Heart left ventricle (tissue), 16 donors: ENCODE measurements around the gene PURB. TPM values are rescaled to one million over a fixed set of nuclear protein-coding genes. Genes with fewer than 3 reads are reported as not detected.
"Not testable (repeated sequence)": the region's sequence is repeated elsewhere in the genome, so short reads cannot be mapped to it uniquely, and the experiment has no call there.

ENCODE experiments used
- ATAC-seq, 4 donors: fragments of 200-7000 bp; cut with Tn5 transposase; one replicate each; pipeline ENCODE4 v1.9.1; 2020 to 2022; ENCODE audit warnings: moderate library complexity in 4 of 4, mild to moderate bottlenecking in 3 of 4, moderate number of reproducible peaks in 1 of 4
- DNase-seq, 5 donors: peaks; one replicate each; pipeline ENCODE4 v3.0.0-alpha.2; 2020
- H3K27ac ChIP-seq, 12 donors: fragments of 200-600 bp; sonication (generic) in 4 of 12; one replicate each; pipeline versions ENCODE4 v1.5.0 to v1.8.0; 2016 to 2022; ENCODE audit warnings: mild to moderate bottlenecking in 2 of 12
- H3K27me3 ChIP-seq, 9 donors: fragments of 200-600 bp; sonication (generic) in 2 of 9; one replicate each; pipeline versions ENCODE4 v1.5.1 to v1.8.0; 2016 to 2022; ENCODE audit warnings: mild to moderate bottlenecking in 3 of 9
- H3K36me3 ChIP-seq, 9 donors: fragments of 200-600 bp; sonication (generic) in 2 of 9; one replicate each; pipeline versions ENCODE4 v1.5.0 to v1.8.0; 2018 to 2022; ENCODE audit warnings: mild to moderate bottlenecking in 2 of 9
- H3K4me1 ChIP-seq, 12 donors: fragments of 200-600 bp; sonication (generic) in 4 of 12; one replicate each; pipeline versions ENCODE4 v1.5.0 to v1.8.0; 2016 to 2022; ENCODE audit warnings: mild to moderate bottlenecking in 3 of 12
- H3K4me3 ChIP-seq, 12 donors: fragments of 200-600 bp; sonication (generic) in 4 of 12; one replicate each; pipeline versions ENCODE4 v1.5.0 to v1.8.0; 2017 to 2022; ENCODE audit warnings: mild to moderate bottlenecking in 9 of 12, moderate library complexity in 4 of 12
- H3K9me3 ChIP-seq, 12 donors: fragments of 200-600 bp; sonication (generic) in 4 of 12; one replicate each; pipeline versions ENCODE4 v1.5.0 to v1.8.0; 2016 to 2022; ENCODE audit warnings: mild to moderate bottlenecking in 1 of 12
- POLR2A ChIP-seq, 2 donors: fragments of 450-650 bp; IDR thresholded peaks; one replicate each; pipeline ENCODE4 v1.6.1; 2017; ENCODE audit warnings: antibody characterized with exemption in 2 of 2, mild to moderate bottlenecking in 2 of 2, moderate library complexity in 2 of 2
- WGBS, 4 donors: extraction: QIAGEN DNeasy Blood & Tissue Kit in 2 of 4; methylation state at CpG; one replicate each; pipeline versions ENCODE4 v1.1.5 to v1.1.7; 2013 to 2018; 5-methylcytosine and 5-hydroxymethylcytosine counted together
- intact Hi-C, 10 donors: fragments of 100-400 bp; cut with DNase I; formaldehyde crosslinking; loops; one replicate each; pipeline versions ENCODE4 v1.11.1 to v1.14.2; 2022
- polyA plus RNA-seq, 2 donors: library from polyadenylated mRNA; stranded (reverse); fragments of 200-250 nt; gene quantifications; one replicate each; pipeline ENCODE4 v1.2.3, GENCODE V29; 2013
- total RNA-seq, 9 donors: library from RNA; depleted of rRNA in 2 of 9; stranded (reverse); fragments of >200 nt in 2 of 9; fragmentation: NEBNext Ultra II Directional in 3 of 9; extraction: Animal tissue kit (Norgen Biotek cat#: 25700) in 3 of 9; gene quantifications; one replicate each; pipeline versions ENCODE4 v1.1.0 to v1.2.4, GENCODE V29; 2016 to 2023
- TF ChIP-seq, protein P1 (sequence below), 12 donors: fragments of 200-600 bp; sonication (generic) in 4 of 12; IDR thresholded peaks; one replicate each; pipeline versions ENCODE4 v1.5.0 to v1.8.0; 2018 to 2022; ENCODE audit warnings: antibody characterized with exemption in 12 of 12, mild to moderate bottlenecking in 5 of 12
- donor health status: ischemic (EF 13 %, LVEDD 7.1; RV severe dilation, severe dysfunction).
- donor health status: healthy with polysubstance abuse.
- donor health status: DM: no; HTN: yes; CAD: no.
- donor health status: DM: no; HTN: no; CAD: no.
- donor health status: ischemic (EF 25% LVEDD 6.9; RV normal size, moderate dysfunction).
- donor health status: ischemic (EF 25% LVEDD 5.7; RV mildly dilated, moderate dysfunction).
- donor health status: healthy.
- donor health status: DM: yes; HTN: yes; CAD: no.
- donor health status: ischemic (EF 35%, LVEDD 5.7; RV mildly dilated, moderate dysfunction).
- donor health status: nonischemic (EF 11% LVEDD 7.7; RV severe dilation, severe dysfunction).
- donor health status: DM: yes; HTN: yes; CAD: no.
- donor health status: PGD.
- donor health status: ischemic (EF 29% LVEDD 5.4; RV normal size, mild dysfunction).
- donor health status: nonischemic (EF 23%, LVEDD 6.1; RV moderate dilation, normal function).

The PURB gene
- total and polyA plus RNA-seq, 11 donors, result 5.5 to 19.4 (median 15.7) TPM

DNA sequence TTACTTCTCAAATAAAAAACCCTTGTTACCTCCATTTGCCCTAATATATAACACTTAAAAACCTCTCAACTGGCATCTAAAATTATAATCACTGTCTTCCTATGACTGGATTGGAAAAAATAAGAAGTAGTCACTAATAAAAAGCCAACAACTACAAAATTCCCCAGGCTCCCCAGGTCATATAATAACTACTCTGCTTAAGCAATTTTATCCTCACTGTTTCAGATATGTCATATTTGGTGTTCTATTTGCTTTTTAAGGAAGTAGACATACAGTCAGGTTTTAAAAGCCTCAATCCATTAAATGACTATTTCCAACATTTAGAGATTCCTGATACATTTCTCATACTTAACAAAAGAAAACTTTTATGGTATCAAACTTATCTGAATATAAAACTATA lies 39.9 kb downstream of the PURB start:
- peaks cover 0 to 30% (median 17%) of the 10 kb centered on the region in 9 donors for H3K36me3 ChIP-seq
- peaks cover 0 to 63% (median 45%) of the 10 kb centered on the region in 12 donors for H3K4me1 ChIP-seq
- DNase-seq, result no peak
- H3K9me3 ChIP-seq, result no peaks in the 10 kb centered on the region
- peak overlapping the region in 5 of 12 donors; percentile 0 to 82 (median 2) for H3K4me3 ChIP-seq
- H3K27me3 ChIP-seq, result no peaks in the 10 kb centered on the region
- TF ChIP-seq POLR2A (IDR thresholded peaks at IDR 0.05), result no peak
- TF ChIP-seq, protein P1, sequence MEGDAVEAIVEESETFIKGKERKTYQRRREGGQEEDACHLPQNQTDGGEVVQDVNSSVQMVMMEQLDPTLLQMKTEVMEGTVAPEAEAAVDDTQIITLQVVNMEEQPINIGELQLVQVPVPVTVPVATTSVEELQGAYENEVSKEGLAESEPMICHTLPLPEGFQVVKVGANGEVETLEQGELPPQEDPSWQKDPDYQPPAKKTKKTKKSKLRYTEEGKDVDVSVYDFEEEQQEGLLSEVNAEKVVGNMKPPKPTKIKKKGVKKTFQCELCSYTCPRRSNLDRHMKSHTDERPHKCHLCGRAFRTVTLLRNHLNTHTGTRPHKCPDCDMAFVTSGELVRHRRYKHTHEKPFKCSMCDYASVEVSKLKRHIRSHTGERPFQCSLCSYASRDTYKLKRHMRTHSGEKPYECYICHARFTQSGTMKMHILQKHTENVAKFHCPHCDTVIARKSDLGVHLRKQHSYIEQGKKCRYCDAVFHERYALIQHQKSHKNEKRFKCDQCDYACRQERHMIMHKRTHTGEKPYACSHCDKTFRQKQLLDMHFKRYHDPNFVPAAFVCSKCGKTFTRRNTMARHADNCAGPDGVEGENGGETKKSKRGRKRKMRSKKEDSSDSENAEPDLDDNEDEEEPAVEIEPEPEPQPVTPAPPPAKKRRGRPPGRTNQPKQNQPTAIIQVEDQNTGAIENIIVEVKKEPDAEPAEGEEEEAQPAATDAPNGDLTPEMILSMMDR (IDR thresholded peaks at IDR 0.05), result no peak
- peak overlapping the region in 6 of 12 donors; percentile 14 to 90 (median 30) for H3K27ac ChIP-seq
- intact Hi-C loops, result loop anchor here in 8 of 10 donors (5.0 to 10.0 kb wide), 7 partner anchors 37 to 258 kb away; partner anchors contain the start of genes OGDH (in 2 of the 8), PPIA (in 2 of the 8) and ZMIZ2 (in 1 of the 8)
- no peak for ATAC-seq

DNA sequence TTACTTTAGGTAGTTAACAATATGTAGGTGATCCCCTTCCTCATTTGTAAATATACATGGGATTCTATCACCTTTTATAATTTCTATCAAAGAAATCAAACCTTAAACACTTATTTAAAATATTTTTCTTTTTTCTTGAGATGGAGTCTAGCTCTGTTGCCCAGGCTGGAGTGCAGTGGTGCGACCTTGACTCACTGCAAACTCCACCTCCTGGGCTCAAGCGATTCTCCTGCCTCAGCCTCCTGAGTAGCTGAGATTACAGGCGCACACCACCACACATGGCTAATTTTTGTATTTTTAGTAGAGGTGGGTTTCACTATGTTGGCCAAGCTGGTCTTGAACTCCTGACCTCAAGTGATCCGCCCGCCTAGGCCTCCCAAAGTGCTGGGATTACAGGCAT lies 41.9 kb downstream of the PURB start:
- Histone ChIP-seq H3K4me1 (peaks cover 0 to 55% (median 39%) of the 10 kb centered on the region in 12 donors), H3K27ac (peak overlapping the region in 3 of 12 donors; percentile 35 to 55 (median 47)), H3K36me3 (peaks cover 0 to 50% (median 37%) of the 10 kb centered on the region in 9 donors)
- H3K4me3 ChIP-seq, ATAC-seq, DNase-seq, H3K27me3 ChIP-seq, H3K9me3 ChIP-seq: not testable (repeated sequence)
- intact Hi-C loops, result loop anchor here in 3 of 10 donors (5.0 to 10.0 kb wide), 3 partner anchors 46 to 169 kb away; partner anchors contain the start of gene PPIA (in 1 of the 3)
- 95 to 99% (median 97%) methylated on average over 5 of the region's 5 CpGs for WGBS, 4 donors

GRCh38 chr7:44842675-44843074 lies 42.7 kb downstream of the PURB start:
- intact Hi-C loops, result loop anchor here in 3 of 10 donors (5.0 to 10.0 kb wide), 3 partner anchors 45 to 168 kb away; partner anchors contain the start of gene PPIA (in 1 of the 3)
- ATAC-seq (peak; percentile 42 to 63 (median 59)), DNase-seq (peak in 4 of 5 donors; percentile 22 to 60 (median 46))
- not testable (repeated sequence) for H3K4me3 ChIP-seq, H3K9me3 ChIP-seq, H3K27me3 ChIP-seq
- peak overlapping the region in 10 of 12 donors; percentile 8 to 80 (median 46) for H3K27ac ChIP-seq
- WGBS, 4 donors, result 50 to 60% (median 60%) methylated on average over 8 of the region's 8 CpGs
- H3K4me1 ChIP-seq, result peaks cover 0 to 55% (median 39%) of the 10 kb centered on the region in 12 donors
- peaks cover 0 to 58% (median 44%) of the 10 kb centered on the region in 9 donors for H3K36me3 ChIP-seq

DNA sequence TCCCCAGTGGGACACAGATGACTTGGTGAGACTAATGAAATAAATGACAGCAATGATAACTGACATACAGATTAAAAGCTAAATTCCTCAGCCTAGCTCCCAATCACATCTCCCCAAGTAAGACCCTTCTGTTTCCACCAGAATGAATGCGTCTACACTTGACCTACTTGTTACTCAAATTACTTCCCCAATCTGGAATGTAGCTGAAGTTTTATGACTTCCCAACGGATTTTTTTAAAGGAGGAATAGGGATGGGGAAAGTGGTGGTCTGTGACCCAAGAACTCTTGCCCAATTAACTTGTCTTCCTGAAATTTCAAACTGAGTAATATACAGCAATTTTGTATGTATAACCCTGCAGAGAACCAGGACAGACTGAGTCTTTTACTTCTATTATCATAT lies 46.6 kb downstream of the PURB start:
- Histone ChIP-seq H3K4me1 (peaks cover 0 to 29% (median 14%) of the 10 kb centered on the region in 12 donors), H3K9me3 (no peaks in the 10 kb centered on the region), H3K36me3 (peaks cover 3 to 97% (median 79%) of the 10 kb centered on the region in 9 donors), H3K27ac (no peak overlapping the region), H3K27me3 (no peaks in the 10 kb centered on the region), H3K4me3 (no peak overlapping the region)
- intact Hi-C loops, result loop anchor here in 2 of 10 donors (5.0 to 10.0 kb wide), 2 partner anchors 36 to 134 kb away; no protein-coding TSS in a partner anchor
- ATAC-seq (no peak), DNase-seq (no peak)
- 69 to 74% (median 72%) methylated on average over 2 of the region's 2 CpGs for WGBS, 4 donors
- TF ChIP-seq, protein P1 (IDR thresholded peaks at IDR 0.05), result no peak
- TF ChIP-seq POLR2A (IDR thresholded peaks at IDR 0.05), result no peak

- DNase-seq (no peak), ATAC-seq (no peak)
- intact Hi-C loops, result no loop called here
- no peaks in the 10 kb centered on the region for H3K9me3 ChIP-seq
- no peak overlapping the region for H3K4me3 ChIP-seq
- TF ChIP-seq, protein P1 (IDR thresholded peaks at IDR 0.05), result no peak
- TF ChIP-seq POLR2A (IDR thresholded peaks at IDR 0.05), result no peak
- H3K27me3 ChIP-seq, result no peaks in the 10 kb centered on the region
- 55 to 70% (median 62%) methylated on average over 3 of the region's 3 CpGs for WGBS, 4 donors
- H3K27ac ChIP-seq, result no peak overlapping the region
- H3K36me3 ChIP-seq, result peaks cover 0 to 81% (median 67%) of the 10 kb centered on the region in 9 donors
- H3K4me1 ChIP-seq, result peaks cover 0 to 25% (median 0%) of the 10 kb centered on the region in 12 donors
These were observed 57.8 kb downstream of the PURB start for GRCh38 chr7:44827567-44827966.

Other genes with a start within 250 kb of the PURB start
- gene ZMIZ2, start 136.7 kb downstream of the PURB start, total RNA-seq, result 10 to 100 TPM; 18.5 to 71.5 (median 46.5) TPM
- 10 to 100 TPM; 44.4 to 45.7 TPM for gene ZMIZ2, start 136.7 kb downstream of the PURB start, polyA plus RNA-seq
- 100 to 1,000 TPM; 327 to 924 (median 571) TPM for gene PPIA, start 88.8 kb downstream of the PURB start, total RNA-seq
- gene PPIA, start 88.8 kb downstream of the PURB start, polyA plus RNA-seq, result 1,000 to 10,000 TPM; 1,197 to 3,804 TPM
- 100 to 1,000 TPM; 188 to 274 (median 224) TPM for gene H2AZ2, start 37.4 kb downstream of the PURB start, total RNA-seq
- gene H2AZ2, start 37.4 kb downstream of the PURB start, polyA plus RNA-seq, result 100 to 1,000 TPM; 161 to 179 TPM
- gene MYO1G, start 93.5 kb upstream of the PURB start, total RNA-seq, result 10 to 100 TPM in 1 of 9 donors, 1 to 10 TPM in 3, under 1 TPM in 5; 0.13 to 19.0 (median 0.79) TPM
- 1 to 10 TPM in 1 of 2 donors, under 1 TPM in 1; 0.65 to 1.4 TPM for gene MYO1G, start 93.5 kb upstream of the PURB start, polyA plus RNA-seq
- 10 to 100 TPM; 24.7 to 53.1 (median 27.8) TPM for gene CCM2, start 114.7 kb upstream of the PURB start, total RNA-seq
- 10 to 100 TPM; 36.0 to 68.2 TPM for gene CCM2, start 114.7 kb upstream of the PURB start, polyA plus RNA-seq
- gene NACAD, start 203.4 kb upstream of the PURB start, total RNA-seq, result 10 to 100 TPM in 1 of 9 donors, 1 to 10 TPM in 8; 1.9 to 16.3 (median 5.3) TPM
- 1 to 10 TPM; 2.8 to 5.8 TPM for gene NACAD, start 203.4 kb upstream of the PURB start, polyA plus RNA-seq
- gene TBRG4, start 226.2 kb upstream of the PURB start, total RNA-seq, result 10 to 100 TPM; 58.0 to 96.1 (median 61.5) TPM
- gene TBRG4, start 226.2 kb upstream of the PURB start, polyA plus RNA-seq, result 100 to 1,000 TPM in 1 of 2 donors, 10 to 100 TPM in 1; 59.5 to 125 TPM